ENCODE data around the gene FAM216B. TPM values are rescaled to one million over a fixed set of nuclear protein-coding genes. Genes with fewer than 3 reads are reported as not detected.

The FAM216B gene
- total RNA-seq, 1 donor from 2014 or later, result not detected

DNA sequence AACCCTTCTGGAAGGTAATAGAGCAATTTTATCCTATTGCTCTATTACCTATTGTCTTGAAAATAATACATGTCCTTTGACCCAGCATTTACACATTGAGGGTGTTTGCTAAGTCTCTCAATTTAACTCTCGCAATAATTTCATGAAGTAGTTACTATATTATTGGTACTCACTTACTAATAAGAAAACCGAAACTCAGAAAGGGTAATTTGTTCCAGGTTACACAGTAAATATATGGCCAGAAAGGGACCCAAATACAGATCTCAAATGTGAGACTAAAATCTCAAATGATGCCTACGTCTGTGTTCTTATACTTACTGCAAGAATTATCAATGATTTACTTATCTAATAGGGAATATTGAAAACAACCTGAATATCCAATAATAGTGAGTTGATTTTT, 29.7 kb upstream of the FAM216B start:
- H3K27me3 Mint-ChIP-seq (ENCODE audit: low read depth), result peaks cover 3% of the 10 kb centered on the region
- no peaks in the 10 kb centered on the region for H3K4me1 Mint-ChIP-seq
- no peak for DNase-seq (ENCODE audit: low read depth, low spot score)
- peaks cover 3% of the 10 kb centered on the region for H3K9me3 Mint-ChIP-seq
- no peaks in the 10 kb centered on the region for H3K36me3 Mint-ChIP-seq (ENCODE audit: low read depth)
- no peak overlapping the region for H3K27ac Mint-ChIP-seq (ENCODE audit: unreplicated experiment)
- no peak overlapping the region for H3K4me3 Mint-ChIP-seq
- TF ChIP-seq, protein P1, sequence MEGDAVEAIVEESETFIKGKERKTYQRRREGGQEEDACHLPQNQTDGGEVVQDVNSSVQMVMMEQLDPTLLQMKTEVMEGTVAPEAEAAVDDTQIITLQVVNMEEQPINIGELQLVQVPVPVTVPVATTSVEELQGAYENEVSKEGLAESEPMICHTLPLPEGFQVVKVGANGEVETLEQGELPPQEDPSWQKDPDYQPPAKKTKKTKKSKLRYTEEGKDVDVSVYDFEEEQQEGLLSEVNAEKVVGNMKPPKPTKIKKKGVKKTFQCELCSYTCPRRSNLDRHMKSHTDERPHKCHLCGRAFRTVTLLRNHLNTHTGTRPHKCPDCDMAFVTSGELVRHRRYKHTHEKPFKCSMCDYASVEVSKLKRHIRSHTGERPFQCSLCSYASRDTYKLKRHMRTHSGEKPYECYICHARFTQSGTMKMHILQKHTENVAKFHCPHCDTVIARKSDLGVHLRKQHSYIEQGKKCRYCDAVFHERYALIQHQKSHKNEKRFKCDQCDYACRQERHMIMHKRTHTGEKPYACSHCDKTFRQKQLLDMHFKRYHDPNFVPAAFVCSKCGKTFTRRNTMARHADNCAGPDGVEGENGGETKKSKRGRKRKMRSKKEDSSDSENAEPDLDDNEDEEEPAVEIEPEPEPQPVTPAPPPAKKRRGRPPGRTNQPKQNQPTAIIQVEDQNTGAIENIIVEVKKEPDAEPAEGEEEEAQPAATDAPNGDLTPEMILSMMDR (conservative IDR thresholded peaks at IDR 0.05), result no peak

DNA sequence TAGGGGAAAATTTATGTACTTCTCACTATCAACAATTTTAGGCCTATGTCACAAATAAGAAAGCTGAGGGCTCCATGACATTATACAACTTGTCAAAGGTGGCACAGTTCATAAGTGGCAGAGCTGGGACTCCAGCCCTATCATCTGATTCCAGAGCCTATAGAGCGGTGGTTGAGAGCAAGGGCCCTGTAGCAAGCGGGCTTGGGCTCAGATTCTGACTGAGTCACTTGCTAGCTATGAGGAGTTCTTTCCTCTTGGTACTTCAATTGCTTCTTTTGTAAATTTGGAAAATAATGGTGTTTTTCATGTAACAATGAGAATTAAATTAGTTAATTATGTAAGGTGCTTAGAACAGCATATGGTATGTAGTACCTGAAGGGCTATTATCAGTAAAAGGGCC, 28.7 kb upstream of the FAM216B start:
- no peak for DNase-seq (ENCODE audit: low read depth, low spot score)
- Mint-ChIP-seq H3K27ac (ENCODE audit: unreplicated experiment) (no peak overlapping the region), H3K27me3 (ENCODE audit: low read depth) (peaks cover 3% of the 10 kb centered on the region), H3K9me3 (peaks cover 6% of the 10 kb centered on the region), H3K4me3 (no peak overlapping the region), H3K36me3 (ENCODE audit: low read depth) (no peaks in the 10 kb centered on the region), H3K4me1 (no peaks in the 10 kb centered on the region)
- TF ChIP-seq, protein P1 (conservative IDR thresholded peaks at IDR 0.05), result no peak

DNA sequence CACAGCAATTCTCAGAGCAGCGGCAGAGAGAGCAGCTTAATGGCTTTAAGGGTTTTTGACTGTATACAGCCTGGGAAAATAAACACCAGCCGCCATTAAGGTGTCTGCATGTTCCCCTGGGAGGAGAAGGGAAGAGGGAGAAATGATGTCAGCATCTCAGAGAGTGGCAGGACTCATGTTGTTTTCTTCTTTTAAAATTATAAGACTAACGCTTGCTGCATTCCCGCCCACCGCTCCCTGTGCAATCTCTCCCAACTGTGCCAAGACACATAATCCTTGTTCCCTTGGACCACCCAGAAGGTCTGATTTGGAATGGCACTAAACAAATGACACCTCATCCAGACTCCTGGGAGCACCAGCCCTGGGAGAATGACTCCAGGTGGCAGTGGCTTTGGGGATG, 27.7 kb upstream of the FAM216B start:
- no peaks in the 10 kb centered on the region for H3K4me1 Mint-ChIP-seq
- H3K27me3 Mint-ChIP-seq (ENCODE audit: low read depth), result peaks cover 3% of the 10 kb centered on the region
- DNase-seq (ENCODE audit: low read depth, low spot score), result no peak
- H3K36me3 Mint-ChIP-seq (ENCODE audit: low read depth), result no peaks in the 10 kb centered on the region
- peaks cover 6% of the 10 kb centered on the region for H3K9me3 Mint-ChIP-seq
- no peak overlapping the region for H3K27ac Mint-ChIP-seq (ENCODE audit: unreplicated experiment)
- no peak overlapping the region for H3K4me3 Mint-ChIP-seq
- TF ChIP-seq, protein P1 (conservative IDR thresholded peaks at IDR 0.05), result no peak

DNA sequence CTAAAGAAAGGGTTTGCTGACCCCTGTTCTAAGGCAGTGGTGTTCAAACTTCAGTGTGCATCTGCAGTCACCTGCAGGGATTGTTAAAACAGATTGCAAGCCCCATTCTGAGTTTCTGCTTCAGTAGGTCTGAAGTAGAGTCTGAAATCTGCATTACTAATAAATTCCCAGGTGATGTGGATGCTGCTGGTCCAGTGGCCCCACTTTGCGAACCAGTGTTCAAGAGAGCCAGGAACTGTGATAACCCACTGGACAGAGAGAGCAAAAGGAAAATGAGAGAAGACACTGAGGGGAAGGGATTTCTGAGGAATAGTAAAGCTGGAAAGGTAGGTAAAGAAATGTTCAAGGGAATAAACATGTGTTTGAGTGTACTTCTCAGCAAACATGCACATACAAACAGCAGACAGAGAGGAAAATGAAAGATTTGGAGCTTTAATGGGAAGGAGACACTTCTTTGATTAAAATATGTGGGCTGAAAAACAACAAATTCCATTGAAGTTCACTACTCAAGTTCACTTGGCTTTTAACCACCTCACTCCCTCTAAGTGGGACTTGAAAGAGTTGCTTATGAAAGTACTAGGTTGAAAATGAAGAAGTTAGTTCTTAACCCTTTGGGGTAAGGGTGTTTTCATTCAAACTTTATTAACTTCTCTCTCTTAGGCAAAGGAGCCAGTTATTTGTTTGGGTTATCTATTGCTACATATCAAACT, 26.4 kb upstream of the FAM216B start:
- H3K27me3 Mint-ChIP-seq (ENCODE audit: low read depth), result no peaks in the 10 kb centered on the region
- no peaks in the 10 kb centered on the region for H3K4me1 Mint-ChIP-seq
- no peak overlapping the region for H3K4me3 Mint-ChIP-seq
- H3K36me3 Mint-ChIP-seq (ENCODE audit: low read depth), result no peaks in the 10 kb centered on the region
- DNase-seq (ENCODE audit: low read depth, low spot score), result no peak
- TF ChIP-seq, protein P1 (conservative IDR thresholded peaks at IDR 0.05), result no peak
- no peak overlapping the region for H3K27ac Mint-ChIP-seq (ENCODE audit: unreplicated experiment)
- H3K9me3 Mint-ChIP-seq, result peaks cover 3% of the 10 kb centered on the region

DNA sequence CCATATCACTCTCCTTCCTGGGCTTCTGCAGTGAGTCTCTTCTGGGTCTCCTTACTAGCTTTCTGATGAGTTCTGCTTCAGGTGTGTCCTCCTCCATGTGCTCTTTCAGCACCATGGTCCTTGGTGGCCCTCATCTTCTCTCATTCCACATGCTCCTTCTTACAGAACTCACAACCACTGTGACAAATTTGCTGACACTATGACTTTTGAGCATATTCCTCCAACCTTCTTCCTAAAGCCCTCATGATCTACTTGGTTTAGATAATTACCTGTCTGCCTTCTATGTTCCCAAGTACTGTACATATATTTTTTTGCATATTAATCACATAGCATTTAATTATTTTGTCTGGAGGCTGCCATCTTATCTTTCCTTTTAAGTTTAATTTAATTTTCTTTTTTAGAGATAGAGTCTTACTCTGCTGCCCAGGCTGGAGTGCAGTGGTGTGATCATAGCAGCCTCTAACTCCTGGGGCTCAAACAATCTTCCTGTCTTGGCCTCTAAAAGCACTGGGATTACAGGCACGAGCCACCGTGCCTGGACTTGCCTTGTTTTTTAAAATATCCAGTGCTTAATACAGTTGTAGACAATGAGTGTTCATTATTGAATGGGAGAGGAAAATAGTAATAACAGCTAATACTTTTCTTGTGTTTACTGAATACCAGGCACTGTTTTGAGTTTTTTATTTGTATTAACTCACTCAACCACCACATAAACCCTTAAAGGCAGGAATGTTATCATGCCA, 23.5 kb upstream of the FAM216B start:
- Mint-ChIP-seq H3K4me3 (no peak overlapping the region), H3K9me3 (peaks cover 3% of the 10 kb centered on the region), H3K4me1 (no peaks in the 10 kb centered on the region), H3K36me3 (ENCODE audit: low read depth) (no peaks in the 10 kb centered on the region), H3K27ac (ENCODE audit: unreplicated experiment) (no peak overlapping the region), H3K27me3 (ENCODE audit: low read depth) (no peaks in the 10 kb centered on the region)
- TF ChIP-seq, protein P1 (conservative IDR thresholded peaks at IDR 0.05), result no peak
- DNase-seq (ENCODE audit: low read depth, low spot score), result no peak

All from neural crest cell (in vitro differentiated cells).